Measurements from ENCODE around the gene TBX15.

DNA sequence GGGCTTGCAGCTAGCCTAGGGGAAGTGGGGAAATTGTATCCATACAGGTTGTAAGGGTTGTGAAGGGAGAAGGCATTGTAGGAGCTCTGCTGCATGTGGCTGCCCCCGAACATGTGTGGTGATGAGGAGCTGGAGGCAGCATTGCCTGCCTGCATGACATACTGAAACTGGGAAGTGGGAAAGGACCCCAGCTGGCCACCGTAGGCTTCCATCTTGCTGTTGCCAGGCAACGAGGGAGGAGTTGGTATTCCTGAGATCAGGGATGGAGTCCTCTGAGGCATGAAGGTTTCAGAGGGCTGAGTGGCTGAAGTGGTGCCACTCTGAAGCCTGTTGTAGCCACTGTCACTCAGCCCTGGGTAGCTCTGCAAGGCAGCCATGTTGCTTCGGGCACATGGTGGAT, 103.2 kb downstream of the TBX15 start:
- TF ChIP-seq, protein P1, sequence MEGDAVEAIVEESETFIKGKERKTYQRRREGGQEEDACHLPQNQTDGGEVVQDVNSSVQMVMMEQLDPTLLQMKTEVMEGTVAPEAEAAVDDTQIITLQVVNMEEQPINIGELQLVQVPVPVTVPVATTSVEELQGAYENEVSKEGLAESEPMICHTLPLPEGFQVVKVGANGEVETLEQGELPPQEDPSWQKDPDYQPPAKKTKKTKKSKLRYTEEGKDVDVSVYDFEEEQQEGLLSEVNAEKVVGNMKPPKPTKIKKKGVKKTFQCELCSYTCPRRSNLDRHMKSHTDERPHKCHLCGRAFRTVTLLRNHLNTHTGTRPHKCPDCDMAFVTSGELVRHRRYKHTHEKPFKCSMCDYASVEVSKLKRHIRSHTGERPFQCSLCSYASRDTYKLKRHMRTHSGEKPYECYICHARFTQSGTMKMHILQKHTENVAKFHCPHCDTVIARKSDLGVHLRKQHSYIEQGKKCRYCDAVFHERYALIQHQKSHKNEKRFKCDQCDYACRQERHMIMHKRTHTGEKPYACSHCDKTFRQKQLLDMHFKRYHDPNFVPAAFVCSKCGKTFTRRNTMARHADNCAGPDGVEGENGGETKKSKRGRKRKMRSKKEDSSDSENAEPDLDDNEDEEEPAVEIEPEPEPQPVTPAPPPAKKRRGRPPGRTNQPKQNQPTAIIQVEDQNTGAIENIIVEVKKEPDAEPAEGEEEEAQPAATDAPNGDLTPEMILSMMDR (IDR thresholded peaks at IDR 0.05): no peak
- no peak for TF ChIP-seq POLR2AphosphoS5 (IDR thresholded peaks at IDR 0.05)
